ACC112 (cell line): Measurements from ENCODE around the gene TRIM66.

Experiments used
- H2AFZ ChIP-seq: fragments of 200-600 bp; sonication (generic); one replicate; pipeline ENCODE4 v1.6.0; 2017; ENCODE audit warnings: antibody characterized with exemption, low read length; ENCODE audit not compliant: unreplicated experiment
- H3K27ac ChIP-seq: fragments of 200-600 bp; sonication (generic); 2 replicates; pipeline ENCODE4 v1.5.1; 2014; ENCODE audit warnings: low read depth, mild to moderate bottlenecking, antibody characterized with exemption, low read length, moderate library complexity
- H3K27me3 ChIP-seq: fragments of 200-600 bp; sonication (generic); 2 replicates; pipeline ENCODE4 v1.6.1; 2014; ENCODE audit warnings: mild to moderate bottlenecking, antibody characterized with exemption, low read length, moderate library complexity, mixed read lengths; ENCODE audit not compliant: insufficient read depth
- H3K36me3 ChIP-seq: fragments of 200-600 bp; sonication (generic); 2 replicates; pipeline ENCODE4 v1.6.1; 2016; ENCODE audit warnings: mild to moderate bottlenecking, antibody characterized with exemption, low read length, moderate library complexity, mixed read lengths; ENCODE audit not compliant: insufficient read depth
- H3K4me1 ChIP-seq: fragments of 200-600 bp; sonication (generic); one replicate; pipeline ENCODE4 v1.6.1; 2016; ENCODE audit warnings: low read length, mixed read lengths; ENCODE audit not compliant: insufficient read depth, unreplicated experiment, control insufficient read depth
- H3K4me3 ChIP-seq: fragments of 200-600 bp; sonication (generic); 2 replicates; pipeline ENCODE4 v1.5.1; 2014; ENCODE audit warnings: mild to moderate bottlenecking, low read depth, low read length
- H3K79me2 ChIP-seq: fragments of 200-600 bp; sonication (generic); one replicate; pipeline ENCODE4 v1.6.0; 2016; ENCODE audit warnings: low read length; ENCODE audit not compliant: control insufficient read depth, unreplicated experiment, insufficient read depth

Gene TRIM66

DNA sequence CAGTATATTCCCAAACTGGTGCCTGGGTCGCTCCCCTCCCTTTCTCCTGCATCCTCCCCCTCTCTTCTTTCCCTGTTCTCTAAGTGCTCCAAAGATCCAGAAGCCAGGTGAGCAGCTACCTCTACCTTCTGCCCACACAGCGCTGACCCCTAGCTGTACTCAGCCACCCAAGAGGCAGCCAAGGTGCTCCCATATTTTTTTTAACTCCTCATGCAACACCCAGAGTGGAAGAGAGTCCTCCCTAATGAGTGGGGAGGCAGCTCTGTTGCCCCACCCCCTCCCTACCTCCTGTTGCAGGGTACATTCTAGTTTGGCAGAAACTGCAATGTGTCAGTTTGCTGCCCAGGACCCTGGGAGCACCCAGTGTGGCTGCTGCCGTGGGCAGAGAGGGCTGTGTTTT lies 40.3 kb upstream of the TRIM66 start:
- H3K79me2 ChIP-seq: peaks cover 3% of the 10 kb centered on the region
- no peak overlapping the region for H2AFZ ChIP-seq
- H3K4me1 ChIP-seq: peaks cover 54% of the 10 kb centered on the region
- H3K27ac ChIP-seq: no peak overlapping the region
- no peaks in the 10 kb centered on the region for H3K27me3 ChIP-seq
- H3K4me3 ChIP-seq: no peak overlapping the region
- H3K36me3 ChIP-seq: peaks cover 5% of the 10 kb centered on the region

DNA sequence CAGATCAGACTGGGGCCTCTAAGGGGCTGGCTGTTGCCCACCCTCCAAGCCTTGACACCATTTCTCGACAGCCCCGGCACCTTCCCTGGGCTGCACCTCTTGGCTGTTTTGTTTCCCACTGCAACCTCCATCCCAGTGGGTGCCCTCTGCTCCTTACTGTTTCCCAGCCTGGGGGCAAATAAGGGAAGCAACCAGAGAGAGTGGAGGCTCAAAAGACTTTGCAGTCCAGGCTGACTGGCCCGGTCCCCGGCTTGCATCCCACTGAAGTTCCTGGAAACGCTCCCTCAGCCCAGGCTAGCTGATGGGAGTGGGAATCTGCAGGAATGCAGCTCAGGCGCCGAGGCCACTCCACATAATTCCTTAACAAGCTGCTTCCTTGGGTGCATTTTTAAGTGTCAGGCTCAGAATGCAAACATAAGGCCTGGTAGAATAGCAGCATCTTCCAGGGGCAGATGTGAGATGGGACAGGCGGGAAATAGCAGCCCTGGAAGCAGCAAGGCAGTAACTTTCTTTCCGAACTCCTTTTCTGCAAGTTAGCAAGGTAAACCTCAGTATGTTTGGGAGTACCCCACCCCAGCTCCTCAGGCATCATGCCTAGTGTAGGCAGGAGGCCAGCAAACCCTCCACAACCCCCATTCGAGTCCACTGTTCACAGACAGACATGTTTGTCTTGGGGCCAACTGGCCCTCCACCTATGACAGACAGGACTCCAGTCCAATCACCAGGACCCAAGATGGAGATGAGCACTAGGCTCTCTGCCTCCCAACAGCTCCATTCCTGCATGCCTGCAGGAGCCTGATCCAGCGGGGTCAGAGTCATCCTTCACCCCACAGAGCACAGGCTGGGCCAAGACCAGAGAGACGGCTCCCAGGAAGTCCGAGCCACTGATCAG lies 39.4 kb upstream of the TRIM66 start:
- H3K4me1 ChIP-seq: peaks cover 53% of the 10 kb centered on the region
- no peaks in the 10 kb centered on the region for H3K27me3 ChIP-seq
- H3K4me3 ChIP-seq: no peak overlapping the region
- no peak overlapping the region for H3K27ac ChIP-seq
- peaks cover 3% of the 10 kb centered on the region for H3K79me2 ChIP-seq
- peaks cover 5% of the 10 kb centered on the region for H3K36me3 ChIP-seq
- no peak overlapping the region for H2AFZ ChIP-seq

DNA sequence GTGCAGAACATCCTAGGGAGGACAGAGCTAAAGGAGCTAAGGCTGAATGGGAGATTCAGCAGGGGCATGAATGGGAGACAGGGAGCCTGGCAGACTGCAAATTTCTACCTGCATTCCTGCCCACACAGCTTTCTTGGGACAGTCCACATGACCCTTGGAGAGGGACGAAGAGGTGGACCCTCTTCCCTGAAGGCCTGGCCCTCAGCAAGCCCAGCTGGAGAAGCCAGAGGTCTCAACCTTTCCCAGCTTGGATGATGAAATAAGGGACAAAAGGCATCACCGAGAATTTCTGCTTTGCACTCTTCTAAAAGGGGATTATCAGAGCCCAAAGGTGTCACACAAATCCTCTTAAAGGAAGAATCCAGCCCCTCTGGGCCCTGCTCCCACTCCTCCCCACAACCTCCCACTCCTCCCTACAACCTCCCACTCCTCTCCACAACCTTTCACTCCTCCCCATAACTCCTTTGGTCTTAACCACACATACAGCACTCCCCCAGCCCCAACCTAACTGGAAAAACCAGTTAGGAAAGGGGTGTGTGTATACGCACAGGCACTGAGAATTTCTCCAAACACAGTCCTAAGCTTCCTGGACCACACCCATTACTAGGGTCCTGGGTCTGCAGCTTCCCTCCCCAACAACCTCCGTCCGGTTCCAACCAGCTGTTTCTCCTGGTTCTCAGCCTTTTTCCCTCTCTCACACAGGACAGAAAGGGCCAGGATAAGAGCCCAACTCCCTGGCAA lies 38.6 kb upstream of the TRIM66 start:
- Histone ChIP-seq H3K79me2 (peaks cover 3% of the 10 kb centered on the region), H2AFZ (no peak overlapping the region), H3K4me1 (peaks cover 53% of the 10 kb centered on the region), H3K36me3 (peaks cover 5% of the 10 kb centered on the region), H3K27me3 (no peaks in the 10 kb centered on the region), H3K27ac (peak overlapping the region; percentile 97; the same call in 1 of the 2 replicates), H3K4me3 (no peak overlapping the region)

DNA sequence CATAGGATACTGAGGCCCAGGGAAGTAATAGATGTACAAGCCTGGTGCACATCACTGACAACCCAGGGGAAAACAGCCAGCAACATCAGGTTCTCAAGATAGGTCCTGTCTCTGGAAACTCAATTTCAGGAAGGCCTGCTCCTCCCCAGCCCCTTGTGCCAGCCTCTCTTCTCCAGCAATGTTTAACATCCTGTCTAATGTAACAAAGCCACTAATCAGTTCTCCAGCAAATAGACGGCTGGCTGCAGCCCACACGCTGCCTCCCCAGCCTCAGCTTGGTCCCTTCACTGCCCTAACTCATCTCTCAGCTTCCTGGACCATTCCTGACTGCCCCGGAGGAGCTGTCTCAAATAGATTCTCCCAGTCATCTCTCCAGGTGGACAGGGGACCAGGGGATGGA lies 37.9 kb upstream of the TRIM66 start:
- Histone ChIP-seq H3K27ac (peak overlapping the region; percentile 97), H3K36me3 (no peaks in the 10 kb centered on the region; the same call in 1 of the 2 replicates), H3K4me3 (no peak overlapping the region), H3K79me2 (peaks cover 3% of the 10 kb centered on the region), H2AFZ (no peak overlapping the region), H3K27me3 (no peaks in the 10 kb centered on the region), H3K4me1 (peaks cover 53% of the 10 kb centered on the region)

DNA sequence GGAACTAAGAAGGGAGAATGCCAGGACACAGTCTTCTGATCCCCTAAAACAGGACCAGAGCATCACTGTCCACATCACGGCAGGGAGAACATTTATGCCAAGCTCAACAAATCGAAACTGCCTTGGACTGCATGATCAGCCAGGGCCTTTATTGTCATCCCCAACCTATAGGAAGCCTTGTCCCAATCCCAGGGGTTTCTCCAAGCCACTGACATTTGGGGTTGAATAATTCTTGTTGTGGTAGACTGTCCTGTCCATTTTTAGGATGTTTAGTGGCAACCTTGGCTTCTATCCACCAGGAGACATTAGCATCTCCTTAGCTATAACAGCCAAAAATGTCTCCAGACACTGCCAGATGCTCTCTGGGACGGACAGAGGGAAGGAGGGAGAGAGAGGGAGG lies 37.3 kb upstream of the TRIM66 start:
- Histone ChIP-seq H2AFZ (no peak overlapping the region), H3K79me2 (peaks cover 3% of the 10 kb centered on the region), H3K27me3 (no peaks in the 10 kb centered on the region), H3K27ac (peak overlapping the region; percentile 97), H3K4me3 (peak overlapping the region; percentile 44), H3K36me3 (peaks cover 5% of the 10 kb centered on the region; the same call in 1 of the 2 replicates), H3K4me1 (peaks cover 58% of the 10 kb centered on the region)

DNA sequence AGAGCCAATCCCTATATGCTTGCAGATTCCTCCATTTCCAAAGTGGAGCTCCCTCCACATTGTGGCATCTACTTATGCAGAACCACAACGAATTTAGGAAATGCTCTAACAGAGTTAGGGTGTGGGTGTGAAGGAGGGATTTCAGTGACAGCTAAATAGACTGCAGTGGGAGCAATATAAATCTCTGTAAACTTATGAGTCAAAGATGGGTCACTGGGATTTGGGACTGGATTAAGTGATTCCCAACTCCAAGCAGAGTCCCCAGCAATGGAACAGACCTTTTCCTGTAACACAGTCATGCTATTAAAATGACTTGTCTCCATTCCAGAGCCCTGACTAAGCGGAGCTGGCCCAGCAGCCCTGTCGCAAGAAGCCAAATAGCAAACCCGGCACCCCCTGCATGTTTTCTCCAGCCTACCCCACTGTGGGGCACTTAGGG lies 36.8 kb upstream of the TRIM66 start:
- Histone ChIP-seq H3K79me2 (peaks cover 3% of the 10 kb centered on the region), H3K36me3 (peaks cover 7% of the 10 kb centered on the region; the same call in 1 of the 2 replicates), H2AFZ (no peak overlapping the region), H3K27ac (peak overlapping the region; percentile 97), H3K27me3 (no peaks in the 10 kb centered on the region), H3K4me1 (peaks cover 61% of the 10 kb centered on the region), H3K4me3 (peak overlapping the region; percentile 72)

DNA sequence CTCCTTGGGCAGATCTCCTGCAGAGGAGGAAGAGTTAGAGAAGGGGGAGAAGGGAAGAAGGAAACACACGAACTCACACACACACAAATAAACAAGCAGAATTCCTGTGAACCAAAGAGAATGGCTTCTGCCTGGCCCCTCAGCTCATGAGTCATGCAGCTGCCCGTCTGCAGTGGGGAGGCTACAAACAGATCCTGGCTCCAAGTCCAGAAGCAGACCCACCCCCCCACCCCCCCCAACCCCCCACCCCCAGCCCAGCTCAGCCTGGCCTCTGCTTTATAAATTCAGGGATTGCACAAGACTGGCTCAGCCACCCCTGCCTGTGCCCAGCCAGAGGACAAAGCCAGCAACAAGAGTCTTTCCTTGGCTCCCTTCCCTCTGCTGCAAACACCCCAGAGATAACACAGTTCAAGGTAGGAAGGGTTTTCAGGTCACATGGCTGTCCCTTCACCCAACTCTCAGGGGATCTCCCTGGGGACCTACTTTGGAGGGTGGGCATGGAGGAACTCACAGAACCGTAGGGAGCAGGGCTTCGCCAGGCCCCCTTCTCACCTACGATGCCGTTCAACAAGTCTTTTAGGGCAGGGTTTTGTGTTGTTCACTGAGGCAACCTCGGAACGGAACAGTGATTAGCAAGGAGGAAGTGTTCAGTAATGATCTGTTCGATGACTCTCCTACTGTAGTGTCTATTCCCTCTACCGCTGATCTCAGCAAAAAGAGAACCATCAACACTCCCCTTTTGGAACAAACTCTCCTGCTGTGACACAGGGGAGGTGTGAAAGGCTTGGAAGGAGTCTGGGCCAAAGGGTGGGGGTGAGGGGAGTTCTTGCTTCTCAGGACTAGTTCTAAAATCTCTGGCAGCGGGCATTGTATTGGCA lies 35.6 kb upstream of the TRIM66 start:
- peaks cover 3% of the 10 kb centered on the region for H3K79me2 ChIP-seq
- no peaks in the 10 kb centered on the region for H3K27me3 ChIP-seq
- H2AFZ ChIP-seq: peak overlapping the region; percentile 47
- peaks cover 61% of the 10 kb centered on the region for H3K4me1 ChIP-seq
- peak overlapping the region; percentile 72 for H3K4me3 ChIP-seq
- H3K27ac ChIP-seq: peak overlapping the region; percentile 97
- peaks cover 7% of the 10 kb centered on the region; the same call in 1 of the 2 replicates for H3K36me3 ChIP-seq

DNA sequence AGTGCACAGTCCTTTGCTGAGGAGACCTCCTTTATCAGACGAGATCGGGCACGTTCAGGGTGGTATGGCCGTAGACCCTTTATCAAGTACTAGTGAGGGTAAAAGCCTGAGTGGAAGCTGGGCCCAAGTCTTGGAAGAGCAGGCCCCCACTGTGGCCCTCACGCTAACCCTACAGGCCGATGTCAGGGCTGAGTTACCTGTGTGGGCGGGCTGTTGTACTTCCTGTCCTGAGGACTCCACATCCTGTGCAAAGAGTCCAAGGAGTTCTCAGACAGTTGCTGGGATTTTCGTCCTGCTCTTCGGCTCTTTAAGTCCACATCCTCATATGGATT lies 35.0 kb upstream of the TRIM66 start:
- Histone ChIP-seq H3K79me2 (peaks cover 3% of the 10 kb centered on the region), H3K27me3 (no peaks in the 10 kb centered on the region), H3K36me3 (peaks cover 7% of the 10 kb centered on the region; the same call in 1 of the 2 replicates), H3K27ac (peak overlapping the region; percentile 88), H3K4me3 (peak overlapping the region; percentile 58), H2AFZ (peak overlapping the region; percentile 47), H3K4me1 (peaks cover 61% of the 10 kb centered on the region)

DNA sequence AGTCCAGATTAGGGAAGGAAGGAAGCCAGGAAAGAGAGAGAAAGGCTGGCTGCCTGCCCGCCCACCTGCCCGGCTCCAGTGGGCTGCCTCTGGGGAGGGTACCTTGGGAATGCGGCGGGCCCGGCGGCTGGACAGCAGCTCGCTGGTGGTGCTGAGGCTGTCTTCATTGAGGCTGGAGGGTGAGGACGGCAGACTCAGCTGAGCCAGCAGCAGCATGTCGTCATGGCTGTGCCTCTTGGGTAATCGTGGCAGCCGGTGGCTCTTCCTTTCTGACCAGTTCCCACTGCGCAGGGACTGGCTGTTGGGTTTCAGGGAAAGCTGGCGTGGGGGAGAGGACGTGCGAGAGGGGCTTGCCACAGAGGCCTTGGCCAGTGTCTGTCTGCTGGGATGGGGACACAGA lies 33.0 kb upstream of the TRIM66 start:
- Histone ChIP-seq H3K27me3 (no peaks in the 10 kb centered on the region), H3K36me3 (peaks cover 9% of the 10 kb centered on the region; the same call in 1 of the 2 replicates), H2AFZ (no peak overlapping the region), H3K79me2 (peaks cover 1% of the 10 kb centered on the region), H3K4me3 (no peak overlapping the region), H3K27ac (no peak overlapping the region), H3K4me1 (peaks cover 41% of the 10 kb centered on the region)

DNA sequence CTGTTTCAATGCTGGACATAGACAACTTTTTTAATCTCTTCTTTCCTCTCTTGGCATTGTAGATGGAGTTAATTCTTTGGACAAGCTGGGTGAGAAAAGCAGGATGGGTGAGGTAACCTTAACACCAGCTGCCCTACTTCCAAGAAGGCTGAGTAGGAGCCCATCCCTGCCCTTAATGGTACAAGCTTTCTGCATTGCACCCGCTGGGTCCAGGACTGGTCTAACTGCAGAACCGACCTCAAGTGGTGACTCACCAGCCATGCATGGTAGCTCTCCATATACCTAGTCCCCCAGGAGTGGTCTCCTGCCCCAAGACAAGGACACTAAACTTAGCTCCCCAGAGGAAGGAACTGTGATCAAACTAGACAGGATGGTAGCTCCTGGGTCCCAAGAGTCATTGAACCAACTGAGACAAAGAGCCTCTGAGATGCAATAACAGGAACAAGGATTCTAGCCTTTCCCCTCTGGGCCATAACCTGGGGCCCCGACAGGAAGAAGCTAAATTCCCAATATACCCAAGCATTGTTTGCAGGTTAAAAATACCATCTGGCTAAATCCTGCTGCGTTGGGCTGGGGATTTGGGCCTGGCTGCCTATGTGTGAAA lies 32.3 kb upstream of the TRIM66 start:
- H3K27me3 ChIP-seq: no peaks in the 10 kb centered on the region
- H3K4me3 ChIP-seq: no peak overlapping the region
- peaks cover 35% of the 10 kb centered on the region for H3K4me1 ChIP-seq
- H3K36me3 ChIP-seq: peaks cover 9% of the 10 kb centered on the region; the same call in 1 of the 2 replicates
- H2AFZ ChIP-seq: no peak overlapping the region
- H3K79me2 ChIP-seq: no peaks in the 10 kb centered on the region
- no peak overlapping the region for H3K27ac ChIP-seq
